Activated CD4-positive, alpha-beta T cell treated with anti-CD3 and anti-CD28 coated beads for 36 hours (primary cell): Measurements from ENCODE around the gene TTYH3. TPM values are rescaled to one million over a fixed set of nuclear protein-coding genes. Genes with fewer than 3 reads are reported as not detected.
A peak's percentile ranks its signal among the peaks of the same experiment; 100 is the strongest.
"Not testable (repeated sequence)": the region's sequence is repeated elsewhere in the genome, so short reads cannot be mapped to it uniquely, and the experiment has no call there.

Experiments used
- ATAC-seq: fragments of 200-7000 bp; cut with Tn5 transposase; one replicate; pipeline ENCODE4 v1.10.0; 2021; ENCODE audit warnings: mild to moderate bottlenecking, moderate library complexity
- CTCF ChIA-PET: fragments of 350-600 bp; sonication (Branson Sonifier 250); formaldehyde crosslinking; loops from one replicate; lab custom pipeline; 2021; ENCODE audit warnings: antibody characterized with exemption; lab: Charles Lee
- POLR2A ChIA-PET: fragments of 350-600 bp; sonication (Branson Sonifier 250); formaldehyde crosslinking; loops from one replicate; lab custom pipeline; 2021; ENCODE audit warnings: antibody characterized with exemption, inconsistent platforms; lab: Charles Lee
- DNase-seq: peaks from one replicate; pipeline ENCODE4 v3.0.0-alpha.2; 2020
- H3K27ac Mint-ChIP-seq: one replicate; pipeline ENCODE4 v1.8.0; 2021; ENCODE audit warnings: mixed read lengths
- H3K27me3 Mint-ChIP-seq: one replicate; pipeline ENCODE4 v1.8.0; 2021; ENCODE audit warnings: mixed read lengths
- H3K36me3 Mint-ChIP-seq: one replicate; pipeline ENCODE4 v1.8.0; 2021; ENCODE audit warnings: low read depth, mixed read lengths
- H3K4me1 Mint-ChIP-seq: one replicate; pipeline ENCODE4 v1.8.0; 2021; ENCODE audit warnings: mixed read lengths
- H3K4me3 Mint-ChIP-seq: one replicate; pipeline ENCODE4 v1.8.0; 2021; ENCODE audit warnings: mild to moderate bottlenecking, moderate library complexity, mixed read lengths
- H3K9me3 Mint-ChIP-seq: one replicate; pipeline ENCODE4 v1.8.0; 2021; ENCODE audit warnings: low read depth, mixed read lengths
- intact Hi-C, 2 experiments: fragments of 100-400 bp; cut with DNase I in 1 of 2; cut with micrococcal nuclease in 1 of 2; formaldehyde crosslinking; loops; one replicate each; pipeline versions ENCODE4 v1.14.2 to v1.15.1; 2022 to 2024; cut with DNase I, micrococcal nuclease
- total RNA-seq, 2 experiments: library from RNA; stranded (reverse); gene quantifications; one replicate each; pipeline ENCODE4 v1.2.3, GENCODE V29; 2021

TTYH3 gene, protein sequence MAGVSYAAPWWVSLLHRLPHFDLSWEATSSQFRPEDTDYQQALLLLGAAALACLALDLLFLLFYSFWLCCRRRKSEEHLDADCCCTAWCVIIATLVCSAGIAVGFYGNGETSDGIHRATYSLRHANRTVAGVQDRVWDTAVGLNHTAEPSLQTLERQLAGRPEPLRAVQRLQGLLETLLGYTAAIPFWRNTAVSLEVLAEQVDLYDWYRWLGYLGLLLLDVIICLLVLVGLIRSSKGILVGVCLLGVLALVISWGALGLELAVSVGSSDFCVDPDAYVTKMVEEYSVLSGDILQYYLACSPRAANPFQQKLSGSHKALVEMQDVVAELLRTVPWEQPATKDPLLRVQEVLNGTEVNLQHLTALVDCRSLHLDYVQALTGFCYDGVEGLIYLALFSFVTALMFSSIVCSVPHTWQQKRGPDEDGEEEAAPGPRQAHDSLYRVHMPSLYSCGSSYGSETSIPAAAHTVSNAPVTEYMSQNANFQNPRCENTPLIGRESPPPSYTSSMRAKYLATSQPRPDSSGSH
- 10 to 100 TPM; 18.7 to 20.2 TPM for total RNA-seq

DNA sequence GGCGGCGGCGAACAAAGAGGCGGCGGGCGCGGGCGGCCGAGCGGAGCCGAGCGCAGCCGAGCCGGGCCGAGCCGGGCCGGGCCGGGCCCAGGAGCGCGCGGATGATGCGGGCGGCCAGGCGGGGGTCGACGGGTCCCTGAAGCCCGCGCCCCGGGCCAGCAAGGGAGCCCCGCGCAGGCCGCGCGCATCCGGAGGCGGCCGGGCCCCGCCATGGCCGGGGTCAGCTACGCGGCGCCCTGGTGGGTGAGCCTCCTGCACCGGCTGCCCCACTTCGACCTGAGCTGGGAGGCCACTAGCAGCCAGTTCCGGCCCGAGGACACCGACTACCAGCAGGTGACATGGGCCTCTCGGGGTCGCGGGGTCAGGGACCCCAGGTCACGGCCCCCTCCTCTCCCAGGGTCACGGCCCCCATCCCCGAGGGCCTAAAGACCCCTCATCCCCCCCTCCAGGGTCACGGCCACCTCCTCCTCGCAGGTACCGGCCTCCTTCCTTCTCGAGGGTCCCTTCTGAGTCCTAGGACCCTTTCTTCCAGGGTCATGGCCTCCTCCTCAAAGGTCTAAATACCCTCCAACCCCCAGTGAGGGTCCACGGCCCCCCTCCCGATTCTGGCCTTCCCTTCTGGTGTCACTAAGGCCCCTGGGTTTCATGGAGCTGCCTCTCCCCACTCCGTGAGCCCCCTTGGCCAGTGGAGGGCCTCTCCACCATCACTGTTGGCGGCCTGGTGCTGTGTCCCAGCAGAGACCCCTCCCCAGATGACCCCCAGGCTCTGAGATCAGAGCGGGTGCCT lies at the start of gene TTYH3:
Gene TTYH3, plus strand, starts transcription at position 41 of the 787 bp plus-strand sequence. Its CDS starts 170 bp downstream, at position 211.
- Mint-ChIP-seq H3K4me1 (peaks cover 14% of the 10 kb centered on the region), H3K4me3 (peak within 1 kb of the TSS; percentile 91), H3K27me3 (no peaks in the 10 kb centered on the region), H3K27ac (peak within 1 kb of the TSS; percentile 84), H3K9me3 (no peaks in the 10 kb centered on the region), H3K36me3 (no peaks in the 10 kb centered on the region)
- ChIA-PET CTCF (interaction anchor here (0.6 to 0.7 kb wide), 3 partner anchors 180 to 384 kb away, joined by 3 to 4 read pairs (median 3); no protein-coding TSS in a partner anchor), POLR2A (interaction anchor here (0.6 kb wide), 1 partner anchor 1101 kb away, joined by 3 read pairs; no protein-coding TSS in a partner anchor)
- peak; percentile 47 for ATAC-seq
- intact Hi-C loops, result loop anchor here (1.0 to 10.0 kb wide), 15 partner anchors 65 to 1587 kb away; partner anchors contain the start of genes BRAT1 (in 2 of the 2), SNX8 (in 2 of the 2), CHST12 (in 1 of the 2) and EIF3B (in 1 of the 2)
- no peak for DNase-seq

GRCh38 chr7:2582006-2582735 lies 49.6 kb upstream of the TTYH3 start:
- no peaks in the 10 kb centered on the region for H3K27me3 Mint-ChIP-seq
- intact Hi-C loops, result no loop called here
- ChIA-PET POLR2A (no interaction called here), CTCF (no interaction called here)
- H3K36me3 Mint-ChIP-seq, result peaks cover 3% of the 10 kb centered on the region
- no peaks in the 10 kb centered on the region for H3K9me3 Mint-ChIP-seq
- DNase-seq (no peak), ATAC-seq (no peak)
- no peak overlapping the region for H3K4me3 Mint-ChIP-seq
- no peak overlapping the region for H3K27ac Mint-ChIP-seq
- H3K4me1 Mint-ChIP-seq, result no peaks in the 10 kb centered on the region

DNA sequence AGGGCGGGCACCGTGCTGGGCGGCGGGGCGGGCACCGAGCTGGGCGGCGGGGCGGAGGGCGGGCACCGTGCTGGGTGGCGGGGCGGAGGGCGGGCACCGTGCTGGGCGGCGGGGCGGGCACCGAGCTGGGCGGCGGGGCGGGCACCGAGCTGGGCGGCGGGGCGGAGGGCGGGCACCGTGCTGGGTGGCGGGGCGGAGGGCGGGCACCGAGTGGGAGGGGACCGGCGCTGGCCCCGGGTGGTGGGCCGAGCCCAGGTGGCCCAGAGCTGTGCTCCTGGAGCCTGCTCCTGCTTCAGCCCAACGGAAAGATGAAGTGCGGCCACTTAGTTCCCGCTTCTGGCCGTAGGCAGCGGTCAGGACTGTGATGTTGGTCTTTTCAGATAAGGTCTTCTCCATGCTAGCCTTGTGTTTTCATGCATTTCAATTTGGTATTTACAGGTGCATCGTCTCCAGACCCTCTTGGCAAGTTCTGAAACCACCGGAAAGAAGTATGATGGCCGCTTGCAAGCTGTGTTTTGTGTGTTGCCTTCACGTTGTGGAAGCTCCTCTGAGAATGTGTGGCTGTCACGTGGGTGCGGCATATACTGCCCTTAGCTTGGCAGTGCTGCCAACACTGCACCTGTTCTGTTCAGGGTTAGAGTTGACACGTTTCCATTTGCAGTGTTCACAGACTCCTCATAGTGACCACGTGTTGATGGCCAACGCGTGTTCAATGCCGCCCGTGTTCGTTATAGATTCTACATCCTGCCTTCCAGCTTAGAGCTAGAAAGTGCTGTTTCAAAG lies 47.8 kb upstream of the TTYH3 start:
- peaks cover 3% of the 10 kb centered on the region for H3K36me3 Mint-ChIP-seq
- no peaks in the 10 kb centered on the region for H3K9me3 Mint-ChIP-seq
- ATAC-seq (no peak), DNase-seq (no peak)
- no peaks in the 10 kb centered on the region for H3K27me3 Mint-ChIP-seq
- intact Hi-C loops, result no loop called here
- no peak overlapping the region for H3K27ac Mint-ChIP-seq
- ChIA-PET POLR2A (no interaction called here), CTCF (no interaction called here)
- no peaks in the 10 kb centered on the region for H3K4me1 Mint-ChIP-seq
- no peak overlapping the region for H3K4me3 Mint-ChIP-seq

DNA sequence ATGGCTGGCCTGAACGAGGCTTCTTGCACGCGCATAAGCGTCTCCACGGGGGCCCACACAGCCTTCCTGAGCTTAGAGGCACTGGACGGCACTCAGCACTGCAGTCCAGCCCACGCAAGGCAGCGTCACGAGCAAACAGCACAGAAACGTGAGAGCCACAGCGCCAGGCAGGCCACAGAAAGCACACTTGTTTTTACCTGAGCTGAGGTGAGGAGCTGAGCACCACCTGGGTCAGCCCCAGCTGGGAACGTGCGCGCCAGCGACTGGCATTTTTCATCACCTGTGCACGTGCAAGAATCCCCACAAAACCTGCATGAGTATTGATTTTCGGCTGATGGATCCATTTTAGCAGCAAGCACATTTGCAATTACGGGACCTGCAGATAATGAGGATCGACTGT lies 46.3 kb upstream of the TTYH3 start:
- DNase-seq (no peak), ATAC-seq (no peak)
- H3K36me3 Mint-ChIP-seq, result peaks cover 3% of the 10 kb centered on the region
- no peaks in the 10 kb centered on the region for H3K27me3 Mint-ChIP-seq
- CTCF ChIA-PET, result interaction anchor here (0.8 kb wide), 1 partner anchor 959 kb away, joined by 3 read pairs; no protein-coding TSS in a partner anchor
- no peaks in the 10 kb centered on the region for H3K4me1 Mint-ChIP-seq
- H3K27ac Mint-ChIP-seq, result no peak overlapping the region
- POLR2A ChIA-PET, result no interaction called here
- no peaks in the 10 kb centered on the region for H3K9me3 Mint-ChIP-seq
- H3K4me3 Mint-ChIP-seq, result no peak overlapping the region
- intact Hi-C loops, result no loop called here

DNA sequence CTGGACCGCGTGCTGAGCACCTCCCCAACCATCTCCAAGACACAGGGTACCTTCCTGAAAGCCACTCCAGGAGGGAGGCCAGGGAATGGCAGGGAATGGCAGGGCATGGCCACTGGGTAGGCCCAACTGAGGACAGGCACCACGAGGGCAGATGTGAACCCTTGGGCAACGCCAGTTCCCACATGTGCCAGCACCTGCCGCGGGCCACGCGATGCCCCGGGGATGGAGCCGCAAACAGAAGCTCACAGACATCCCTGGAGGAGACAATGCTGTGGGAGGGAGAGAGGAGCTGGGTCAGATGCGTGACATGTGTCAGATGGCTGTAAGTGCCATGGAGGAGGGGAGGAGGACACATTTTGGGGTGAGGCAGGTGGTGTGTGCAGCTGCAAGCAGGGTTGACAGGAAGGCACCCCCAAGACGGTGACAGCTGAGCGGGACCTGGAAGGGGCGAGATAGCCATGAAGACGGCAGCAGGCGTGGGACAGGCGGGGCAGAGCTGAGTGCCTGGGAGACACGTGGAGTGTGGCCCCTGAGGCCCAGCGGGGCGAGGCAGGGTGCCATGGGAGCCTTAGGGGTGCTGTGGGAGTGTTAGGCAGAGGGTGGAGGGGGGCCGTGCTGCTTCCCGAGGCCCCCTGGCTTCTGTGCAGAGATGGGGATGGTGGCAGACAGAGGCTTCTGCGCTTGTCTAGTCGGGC lies 45.3 kb upstream of the TTYH3 start:
- Mint-ChIP-seq H3K27me3 (no peaks in the 10 kb centered on the region), H3K4me3 (no peak overlapping the region), H3K9me3 (no peaks in the 10 kb centered on the region), H3K4me1 (no peaks in the 10 kb centered on the region), H3K27ac (no peak overlapping the region), H3K36me3 (peaks cover 3% of the 10 kb centered on the region)
- DNase-seq, result no peak
- intact Hi-C loops, result no loop called here
- no peak for ATAC-seq
- POLR2A ChIA-PET, result no interaction called here
- CTCF ChIA-PET, result interaction anchor here (0.7 kb wide), 1 partner anchor 479 kb away, joined by 3 read pairs; no protein-coding TSS in a partner anchor

GRCh38 chr7:2587134-2587533 lies 44.7 kb upstream of the TTYH3 start:
- H3K9me3 Mint-ChIP-seq, result no peaks in the 10 kb centered on the region
- CTCF ChIA-PET, result interaction anchor here (0.7 kb wide), 1 partner anchor 478 kb away, joined by 3 read pairs; no protein-coding TSS in a partner anchor
- no peaks in the 10 kb centered on the region for H3K4me1 Mint-ChIP-seq
- H3K27me3 Mint-ChIP-seq, result no peaks in the 10 kb centered on the region
- no peak overlapping the region for H3K27ac Mint-ChIP-seq
- no peak for DNase-seq
- intact Hi-C loops, result no loop called here
- peaks cover 5% of the 10 kb centered on the region for H3K36me3 Mint-ChIP-seq
- no peak overlapping the region for H3K4me3 Mint-ChIP-seq
- POLR2A ChIA-PET, result no interaction called here
- ATAC-seq, result no peak

- ChIA-PET CTCF (no interaction called here), POLR2A (no interaction called here)
- DNase-seq (no peak), ATAC-seq (no peak)
- H3K4me3 Mint-ChIP-seq, result no peak overlapping the region
- H3K4me1 Mint-ChIP-seq, result no peaks in the 10 kb centered on the region
- no peaks in the 10 kb centered on the region for H3K27me3 Mint-ChIP-seq
- H3K9me3 Mint-ChIP-seq, result no peaks in the 10 kb centered on the region
- intact Hi-C loops, result no loop called here
- H3K36me3 Mint-ChIP-seq, result peaks cover 11% of the 10 kb centered on the region
- no peak overlapping the region for H3K27ac Mint-ChIP-seq
Observed at GRCh38 chr7:2587778-2588177, 44.0 kb upstream of the TTYH3 start.

DNA sequence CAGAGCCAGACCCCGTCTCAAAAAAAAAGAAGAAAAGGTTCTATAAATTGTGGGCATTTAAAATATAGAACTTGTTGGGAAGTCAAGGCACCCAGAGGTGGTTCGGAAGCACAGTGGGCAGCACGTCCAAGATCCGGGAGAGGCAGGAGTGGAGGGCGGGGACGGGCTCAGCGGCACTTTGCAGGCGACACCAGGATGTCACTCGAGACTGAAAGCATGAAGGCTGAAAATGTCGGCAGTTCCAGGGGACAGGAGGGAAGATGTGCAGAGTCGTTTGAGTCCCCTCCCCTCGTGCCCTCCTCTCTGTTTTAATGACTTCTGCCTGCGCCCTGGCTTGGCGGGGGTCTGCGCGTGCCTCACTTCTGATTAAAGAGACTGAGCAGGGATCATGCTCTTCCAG lies 42.4 kb upstream of the TTYH3 start:
- CTCF ChIA-PET, result interaction anchor here (0.6 to 1.2 kb wide), 2 partner anchors 10 to 1116 kb away, joined by 3 read pairs; no protein-coding TSS in a partner anchor
- intact Hi-C loops, result no loop called here
- no peak for DNase-seq
- no peak for ATAC-seq
- Mint-ChIP-seq H3K27me3 (no peaks in the 10 kb centered on the region), H3K4me3 (no peak overlapping the region), H3K36me3 (peaks cover 10% of the 10 kb centered on the region), H3K27ac (no peak overlapping the region), H3K4me1 (no peaks in the 10 kb centered on the region), H3K9me3 (no peaks in the 10 kb centered on the region)
- POLR2A ChIA-PET, result no interaction called here

GRCh38 chr7:2589941-2590340 lies 41.8 kb upstream of the TTYH3 start:
- H3K4me3 Mint-ChIP-seq, H3K27ac Mint-ChIP-seq, intact Hi-C loops, H3K27me3 Mint-ChIP-seq, ATAC-seq, POLR2A ChIA-PET, H3K4me1 Mint-ChIP-seq, DNase-seq, H3K36me3 Mint-ChIP-seq, H3K9me3 Mint-ChIP-seq: not testable (repeated sequence)
- CTCF ChIA-PET, result interaction anchor here (1.2 kb wide), 1 partner anchor 10 kb away, joined by 3 read pairs; no protein-coding TSS in a partner anchor

DNA sequence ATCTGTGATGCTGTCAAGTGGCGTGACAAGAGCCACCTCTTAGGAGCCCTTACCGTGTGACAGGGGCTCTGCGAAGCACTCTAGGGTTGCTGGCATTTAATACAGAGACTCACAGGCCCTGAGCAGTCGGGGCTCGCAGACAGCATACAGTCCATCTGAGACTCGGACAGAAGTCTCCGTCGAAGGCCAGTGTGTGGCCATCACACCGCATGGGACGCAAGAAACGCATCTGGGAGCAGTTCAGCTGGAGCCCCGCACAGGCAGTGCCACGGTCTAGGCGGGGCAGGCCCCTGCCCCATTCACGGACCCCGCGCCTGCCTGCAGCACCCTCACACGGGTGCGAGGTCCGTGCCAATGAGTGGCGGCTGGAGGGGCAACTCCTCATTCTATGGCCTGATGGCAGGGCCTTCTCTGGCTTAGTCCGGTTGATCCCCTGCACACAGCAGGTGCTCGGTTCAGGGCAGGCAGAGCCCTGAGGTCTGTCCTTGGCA lies 39.4 kb upstream of the TTYH3 start:
- intact Hi-C loops, result no loop called here
- Mint-ChIP-seq H3K4me1 (no peaks in the 10 kb centered on the region), H3K36me3 (peaks cover 10% of the 10 kb centered on the region), H3K4me3 (no peak overlapping the region), H3K27ac (no peak overlapping the region), H3K9me3 (no peaks in the 10 kb centered on the region), H3K27me3 (no peaks in the 10 kb centered on the region)
- DNase-seq (no peak), ATAC-seq (no peak)
- ChIA-PET POLR2A (no interaction called here), CTCF (no interaction called here)
